Stimulated activated CD4-positive, alpha-beta T cell treated with anti-CD3 and anti-CD28 coated beads, Interleukin-1b, Interleukin-23, amount 100 ng/mL, for 1 hour (primary cell): ENCODE measurements around the gene SPECC1L.

Source experiments
- DNase-seq, 2 donors: peaks; one replicate each; pipeline ENCODE4 v3.0.0-alpha.2; 2020; ENCODE audit warnings: low read depth in 2 of 2

Gene SPECC1L

DNA sequence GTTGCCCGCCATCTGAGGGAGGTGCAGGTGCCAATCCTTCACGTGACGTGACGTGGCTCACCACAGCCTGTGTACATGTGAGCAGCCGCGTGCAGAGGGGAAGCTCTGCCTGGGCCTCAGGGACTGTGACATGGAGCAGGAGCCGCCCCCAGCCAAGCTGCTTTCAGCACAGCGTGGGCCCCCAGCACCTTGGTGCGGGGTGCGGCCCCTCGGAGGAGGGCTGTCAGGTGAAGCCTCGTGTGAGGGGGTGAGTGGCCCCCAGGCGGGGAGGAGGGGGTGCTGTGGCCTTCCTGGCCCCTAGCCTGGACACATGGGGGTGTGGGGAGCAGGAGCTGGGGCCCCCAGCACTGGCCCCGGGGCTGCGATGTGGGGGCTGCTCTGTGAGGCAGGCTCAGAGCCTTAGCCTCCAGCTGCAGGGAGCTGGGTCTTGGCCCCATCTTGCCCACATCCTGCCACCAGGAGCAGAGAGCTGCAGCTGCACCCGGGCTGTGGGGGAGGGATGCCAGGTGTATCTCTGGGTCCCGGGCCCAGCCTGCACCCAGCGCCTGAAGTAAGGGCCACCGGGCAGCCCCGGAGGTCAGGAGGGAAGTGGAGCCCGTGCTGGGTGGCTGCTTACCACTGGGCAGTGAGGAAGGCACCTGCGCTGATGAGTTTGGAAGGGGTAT is 157.0 kb downstream of the SPECC1L start, which contains the start of gene ADORA2A:
Gene ADORA2A, plus strand, starts transcription at position 100 of the 665 bp plus-strand sequence. CDS start 5,806 bp downstream, outside the sequence.
- peak; percentile 46 to 53 for DNase-seq

DNA sequence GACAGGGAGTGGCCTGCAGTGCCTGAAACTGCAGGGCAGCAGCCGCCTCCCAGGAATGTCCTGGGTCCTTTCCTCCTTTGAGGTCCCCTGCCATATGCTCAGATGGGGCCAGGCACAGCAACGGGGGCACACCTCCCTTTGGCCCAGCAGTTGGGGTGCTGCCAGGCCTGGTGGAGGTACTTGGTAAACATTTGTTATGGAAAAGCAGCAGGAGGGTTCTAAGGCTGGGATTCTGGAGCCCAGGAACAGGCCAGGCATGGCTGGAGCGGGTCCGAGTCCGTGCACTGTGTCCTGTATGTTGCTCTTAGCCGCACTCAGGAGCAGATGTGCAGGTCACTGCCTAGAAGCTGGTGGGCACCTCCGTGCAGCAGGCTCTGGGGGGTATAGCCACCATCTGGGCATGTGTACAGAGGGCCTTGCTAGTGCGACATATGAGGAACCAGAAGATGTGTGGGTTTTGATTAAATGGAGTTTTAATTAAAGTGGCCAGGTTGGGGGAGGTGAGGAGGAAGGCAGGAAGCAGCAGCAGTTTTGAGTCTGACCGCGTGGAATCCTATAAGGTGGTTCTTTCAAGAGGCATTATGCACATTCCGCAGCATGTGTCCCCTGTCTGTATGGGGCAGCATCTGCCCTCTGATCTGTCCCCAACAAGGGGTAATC is 158.2 kb downstream of the SPECC1L start:
- DNase-seq = no peak

- peak in 1 of 2 donors; percentile 37 for DNase-seq
Measured at GRCh38 chr22:24429411-24430365, 159.1 kb downstream of the SPECC1L start.

DNA sequence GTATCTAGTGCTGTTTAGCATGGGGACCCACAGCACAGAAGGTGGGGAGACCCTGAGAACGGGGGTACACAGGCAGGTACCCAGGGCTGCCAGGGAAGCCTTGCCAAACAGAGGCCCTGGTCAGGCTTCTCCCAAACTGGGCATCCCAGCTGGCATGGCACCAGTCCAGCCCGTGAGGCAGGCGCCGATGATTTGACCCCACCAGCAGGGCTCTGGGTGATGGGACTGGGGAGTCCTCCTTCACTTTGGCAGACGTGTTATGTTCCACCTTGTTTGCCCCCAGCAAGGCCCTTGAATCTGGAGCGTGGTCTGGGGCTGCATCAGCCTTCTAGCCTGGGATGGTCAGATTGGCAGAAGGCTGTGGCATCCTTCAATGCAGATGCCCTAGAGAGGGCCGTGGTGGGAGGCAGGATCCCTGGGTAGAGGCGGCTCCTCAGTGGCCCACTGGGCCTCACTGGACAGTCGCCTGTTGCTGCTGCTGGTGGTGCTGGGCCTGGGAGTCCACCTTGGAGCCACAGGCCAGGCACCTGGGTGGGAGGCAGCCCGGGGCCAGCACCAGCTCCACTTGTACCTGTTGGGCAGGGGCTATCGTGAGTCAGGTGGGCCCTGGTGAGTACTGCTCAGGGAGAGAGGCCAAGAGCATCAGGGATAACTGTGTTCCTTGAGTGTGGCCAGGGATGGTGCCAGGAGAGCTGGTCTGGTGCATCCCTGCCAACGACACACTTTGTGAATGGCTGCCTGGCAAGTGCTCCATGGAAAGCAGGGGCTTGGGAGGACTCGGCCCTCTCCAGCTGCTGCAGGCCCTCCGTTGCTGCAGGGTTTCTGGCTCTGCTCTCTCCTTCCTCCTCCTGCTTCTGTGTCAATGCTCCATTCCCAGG is 160.0 kb downstream of the SPECC1L start:
- DNase-seq = no peak

DNA sequence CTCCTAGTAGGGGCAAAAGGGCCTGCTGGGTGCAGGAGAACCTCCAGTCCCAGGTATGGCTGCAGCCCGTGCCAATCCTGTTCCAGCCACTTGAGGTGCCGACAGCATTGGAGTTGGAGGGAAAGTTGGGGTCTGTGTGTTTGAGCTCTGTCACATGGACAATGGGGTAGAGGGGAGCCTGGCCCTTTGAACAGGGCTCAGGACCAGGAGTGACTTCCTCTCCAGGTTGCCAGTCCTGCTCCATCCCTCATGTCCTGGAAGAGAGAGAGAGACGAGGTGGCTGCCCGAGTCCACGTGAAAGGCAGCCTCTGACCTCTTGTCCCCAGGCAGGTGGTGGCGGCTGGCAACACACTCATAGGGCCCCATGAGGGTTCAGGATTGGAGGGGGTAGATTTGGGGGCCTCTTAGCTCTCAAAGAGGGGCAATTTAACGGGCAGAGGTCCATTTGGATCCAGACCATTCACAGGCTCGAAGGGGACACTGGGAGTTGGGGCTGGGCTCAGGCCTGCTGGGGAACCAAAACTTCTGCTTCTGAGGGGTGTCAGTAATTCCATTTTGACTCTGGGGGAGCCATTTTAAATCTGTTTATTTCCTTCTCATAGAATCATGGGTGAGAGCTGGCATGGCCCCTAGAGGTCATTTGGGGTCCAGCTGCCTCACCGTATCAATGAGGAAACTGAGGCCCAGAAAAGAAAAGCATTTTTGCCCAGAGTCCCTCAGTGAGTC is 160.8 kb downstream of the SPECC1L start:
- DNase-seq = no peak

DNA sequence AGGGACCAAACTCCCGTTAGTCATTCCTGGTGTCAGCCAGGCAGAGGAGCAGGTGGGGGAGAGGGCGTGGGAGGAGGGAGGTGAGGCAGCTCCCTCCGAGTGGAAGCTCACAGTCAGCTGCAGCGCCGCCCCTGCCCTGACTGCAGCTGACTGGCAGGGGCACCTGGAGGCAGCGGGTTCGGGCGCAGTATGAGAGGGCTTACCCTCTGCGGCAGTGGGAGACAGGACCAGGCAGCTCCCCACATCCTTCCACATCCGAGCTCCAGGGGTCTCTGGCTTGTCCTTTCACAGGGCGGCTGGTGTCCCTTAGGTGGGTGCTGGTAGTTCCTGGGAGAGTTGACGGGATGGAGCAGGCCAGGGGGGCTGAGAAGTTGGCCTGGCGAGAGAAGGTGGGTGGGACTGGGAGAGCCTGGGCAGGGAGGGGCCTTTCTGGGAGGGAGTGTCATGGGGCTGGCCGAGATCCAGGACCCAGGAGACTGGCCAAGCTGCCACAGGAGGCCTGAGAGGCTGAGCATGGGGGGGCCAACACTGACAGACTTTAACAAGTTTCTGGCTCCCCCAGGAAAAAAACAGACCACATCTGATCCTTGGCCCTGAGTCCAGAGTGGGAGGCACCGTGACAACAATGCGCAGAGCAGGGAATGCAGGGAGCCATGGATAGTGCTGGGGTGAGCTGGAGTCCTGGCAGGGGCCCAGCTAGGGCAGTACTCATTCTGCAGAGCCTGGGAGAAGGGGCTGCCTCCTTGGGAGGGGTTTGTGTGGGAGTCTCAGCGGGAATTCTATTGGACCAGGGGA is 161.6 kb downstream of the SPECC1L start:
- DNase-seq = no peak

- no peak for DNase-seq
Measured at GRCh38 chr22:24433001-24433827, 162.6 kb downstream of the SPECC1L start.

DNA sequence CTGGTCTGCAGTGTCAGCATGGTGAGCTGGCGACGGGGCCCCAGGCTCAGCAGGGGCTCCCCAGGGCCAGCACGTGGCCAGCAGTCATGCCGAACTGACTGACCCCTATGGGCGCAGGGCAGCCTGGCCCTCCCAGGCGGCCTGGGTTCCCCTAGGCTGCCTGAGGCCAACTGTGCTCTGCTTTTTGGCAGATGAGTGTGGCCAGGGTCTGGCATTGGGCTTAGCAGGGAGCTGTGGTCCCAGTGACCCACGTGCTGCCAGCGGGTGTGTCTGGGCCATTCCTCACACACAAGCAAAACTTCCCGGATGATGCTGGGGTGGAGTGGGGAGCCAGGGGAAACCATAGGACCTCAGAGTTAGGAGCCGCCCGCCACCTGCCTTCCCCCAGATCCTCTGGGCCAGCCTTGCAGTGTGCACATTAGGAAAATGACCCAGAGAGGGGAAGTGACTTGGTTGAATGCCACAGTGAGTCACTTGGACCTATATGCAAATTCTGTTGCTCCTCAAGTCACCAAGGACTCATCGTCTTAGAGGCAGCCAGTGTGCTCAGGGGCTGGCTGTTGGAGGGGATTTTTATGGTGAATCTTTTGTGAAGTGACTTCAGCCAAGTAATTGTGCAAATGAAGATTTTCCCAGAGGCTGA is 163.3 kb downstream of the SPECC1L start:
- no peak for DNase-seq

- DNase-seq = peak; percentile 36 to 55
Measured at GRCh38 chr22:24434471-24435322, 164.1 kb downstream of the SPECC1L start.

DNA sequence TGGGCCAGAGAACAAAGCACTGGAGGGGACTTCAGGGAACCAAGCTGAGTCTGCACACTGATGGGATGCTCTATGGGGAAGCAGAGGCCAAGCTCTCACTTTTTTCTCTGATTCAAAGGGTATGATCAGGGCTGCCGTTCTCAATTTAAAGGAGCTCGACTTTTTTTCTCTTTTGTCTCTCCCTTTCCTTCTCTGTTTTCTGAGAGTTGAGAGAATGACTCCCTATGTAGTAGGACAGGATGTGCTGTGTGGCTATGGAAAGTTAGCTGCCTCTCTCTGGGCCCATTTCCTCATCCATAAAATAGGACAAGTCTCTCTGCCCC is 164.7 kb downstream of the SPECC1L start:
- DNase-seq = no peak

- no peak for DNase-seq
Measured at GRCh38 chr22:24435861-24436371, 165.3 kb downstream of the SPECC1L start.

DNA sequence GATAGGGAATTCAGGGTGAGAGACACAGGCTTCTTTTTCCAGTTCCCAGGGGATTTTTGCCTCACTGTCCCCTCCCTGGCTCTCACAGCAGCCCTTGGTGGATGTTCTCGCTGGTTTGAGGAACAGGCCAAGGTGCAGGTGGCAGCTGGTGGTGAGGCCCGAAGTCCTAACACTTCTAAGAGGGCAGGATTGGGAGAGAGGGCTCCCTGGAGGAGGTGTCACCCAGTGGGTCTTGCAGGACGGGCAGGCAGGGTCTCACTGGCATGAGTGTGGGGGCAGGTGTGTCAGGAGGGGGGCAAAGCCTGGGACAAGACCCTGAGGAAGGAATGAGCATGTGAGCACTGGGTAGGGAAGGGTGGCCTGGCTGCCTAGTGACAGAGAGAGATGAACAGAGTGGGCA is 165.9 kb downstream of the SPECC1L start:
- no peak for DNase-seq

- DNase-seq = no peak
Measured at GRCh38 chr22:24437091-24437490, 166.5 kb downstream of the SPECC1L start.

- no peak for DNase-seq
Measured at GRCh38 chr22:24437741-24438328, 167.2 kb downstream of the SPECC1L start.

DNA sequence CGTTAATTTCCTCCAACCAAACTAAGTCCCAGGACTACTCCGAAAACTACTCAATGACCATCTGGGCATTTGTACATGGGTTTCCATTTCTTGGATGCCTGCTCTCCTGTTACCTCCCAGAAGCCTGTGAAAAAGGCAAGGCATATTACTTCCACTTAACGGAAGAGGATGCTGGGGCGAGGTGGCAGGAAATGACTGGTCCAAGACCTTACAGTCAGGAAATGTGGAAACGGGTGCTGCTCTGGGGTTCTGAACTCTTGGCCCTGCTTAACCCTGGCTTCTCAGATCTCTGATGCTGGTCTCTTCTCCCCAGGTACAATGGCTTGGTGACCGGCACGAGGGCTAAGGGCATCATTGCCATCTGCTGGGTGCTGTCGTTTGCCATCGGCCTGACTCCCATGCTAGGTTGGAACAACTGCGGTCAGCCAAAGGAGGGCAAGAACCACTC is 169.7 kb downstream of the SPECC1L start:
- DNase-seq = no peak

DNA sequence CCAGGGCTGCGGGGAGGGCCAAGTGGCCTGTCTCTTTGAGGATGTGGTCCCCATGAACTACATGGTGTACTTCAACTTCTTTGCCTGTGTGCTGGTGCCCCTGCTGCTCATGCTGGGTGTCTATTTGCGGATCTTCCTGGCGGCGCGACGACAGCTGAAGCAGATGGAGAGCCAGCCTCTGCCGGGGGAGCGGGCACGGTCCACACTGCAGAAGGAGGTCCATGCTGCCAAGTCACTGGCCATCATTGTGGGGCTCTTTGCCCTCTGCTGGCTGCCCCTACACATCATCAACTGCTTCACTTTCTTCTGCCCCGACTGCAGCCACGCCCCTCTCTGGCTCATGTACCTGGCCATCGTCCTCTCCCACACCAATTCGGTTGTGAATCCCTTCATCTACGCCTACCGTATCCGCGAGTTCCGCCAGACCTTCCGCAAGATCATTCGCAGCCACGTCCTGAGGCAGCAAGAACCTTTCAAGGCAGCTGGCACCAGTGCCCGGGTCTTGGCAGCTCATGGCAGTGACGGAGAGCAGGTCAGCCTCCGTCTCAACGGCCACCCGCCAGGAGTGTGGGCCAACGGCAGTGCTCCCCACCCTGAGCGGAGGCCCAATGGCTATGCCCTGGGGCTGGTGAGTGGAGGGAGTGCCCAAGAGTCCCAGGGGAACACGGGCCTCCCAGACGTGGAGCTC is 170.2 kb downstream of the SPECC1L start:
- no peak for DNase-seq
